Umbilical cord (tissue), 2 donors: ENCODE measurements around the gene CTDP1. TPM values are rescaled to one million over a fixed set of nuclear protein-coding genes. Genes with fewer than 3 reads are reported as not detected.
A peak's percentile ranks its signal among the peaks of the same experiment; 100 is the strongest.
"Not testable (repeated sequence)": the region's sequence is repeated elsewhere in the genome, so short reads cannot be mapped to it uniquely, and the experiment has no call there.

Experiments
- DNase-seq: peaks from one replicate; pipeline ENCODE4 v3.0.0-alpha.2; 2015; ENCODE audit warnings: low spot score
- total RNA-seq: library from RNA; depleted of rRNA; stranded (reverse); fragments of >200 nt; gene quantifications from one replicate; pipeline ENCODE4 v1.2.3, GENCODE V29; 2014; ENCODE audit warnings: low replicate concordance; ENCODE audit not compliant: insufficient read depth

Gene CTDP1
- total RNA-seq, 1 donor from 2014 or later, result 16.1 TPM

- DNase-seq, result no peak
These were observed 2.1 kb downstream of the CTDP1 start for GRCh38 chr18:79681484-79682387.

DNA sequence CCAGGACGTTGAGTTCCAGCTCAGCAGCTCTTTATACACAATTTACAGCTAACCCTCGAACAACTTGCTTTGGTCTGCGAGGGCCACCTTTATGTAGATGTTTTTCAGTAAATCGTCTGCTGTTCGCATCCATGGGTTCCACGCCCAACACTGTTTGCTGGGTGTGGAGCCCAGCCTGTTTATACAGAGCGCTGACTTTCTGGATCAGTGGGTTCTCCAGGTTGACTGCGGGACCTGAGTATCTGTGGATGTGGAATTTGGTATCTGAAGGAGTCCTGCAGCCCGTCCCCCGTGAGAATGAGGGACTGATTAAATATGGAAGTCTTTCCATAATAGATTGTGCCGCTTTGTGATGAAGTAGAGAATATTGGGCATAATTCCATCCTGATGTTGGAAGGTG, 2.9 kb downstream of the CTDP1 start:
- DNase-seq, result no peak

- no peak for DNase-seq
These were observed 3.5 kb downstream of the CTDP1 start for GRCh38 chr18:79682894-79683625.

DNA sequence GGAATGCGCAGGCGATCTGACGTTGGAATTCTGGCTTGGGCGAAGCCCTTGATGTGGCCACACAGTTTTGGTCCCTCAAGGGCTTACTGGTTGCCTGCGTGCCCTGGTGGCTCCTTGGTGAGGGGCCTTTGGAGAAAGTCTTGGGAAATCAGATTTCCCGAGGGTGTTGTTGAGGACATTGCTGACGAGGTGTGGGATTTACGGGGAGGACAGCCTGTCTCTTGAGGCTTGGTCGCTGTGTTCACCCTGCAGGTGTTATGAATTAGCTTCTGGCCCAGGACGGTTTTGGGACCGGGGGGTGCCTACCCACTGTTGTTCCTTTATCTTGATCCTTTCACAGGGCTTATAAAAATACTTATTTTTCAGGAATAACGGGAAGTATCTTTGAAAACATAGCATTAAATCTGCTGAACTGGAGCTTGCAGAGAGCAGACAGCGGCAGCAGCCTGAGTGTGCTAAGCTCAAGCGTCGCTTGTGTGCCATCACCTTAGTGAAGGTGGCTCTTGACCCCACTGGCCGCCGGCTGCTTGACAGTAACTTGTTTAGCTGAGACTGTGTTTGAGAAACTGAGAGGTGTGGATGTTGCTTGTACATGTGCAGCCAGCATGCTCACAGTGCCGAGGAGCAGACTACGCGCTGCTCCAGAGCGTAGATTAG, 4.2 kb downstream of the CTDP1 start:
- no peak for DNase-seq

GRCh38 chr18:79684283-79684631, 4.7 kb downstream of the CTDP1 start:
- no peak for DNase-seq

DNA sequence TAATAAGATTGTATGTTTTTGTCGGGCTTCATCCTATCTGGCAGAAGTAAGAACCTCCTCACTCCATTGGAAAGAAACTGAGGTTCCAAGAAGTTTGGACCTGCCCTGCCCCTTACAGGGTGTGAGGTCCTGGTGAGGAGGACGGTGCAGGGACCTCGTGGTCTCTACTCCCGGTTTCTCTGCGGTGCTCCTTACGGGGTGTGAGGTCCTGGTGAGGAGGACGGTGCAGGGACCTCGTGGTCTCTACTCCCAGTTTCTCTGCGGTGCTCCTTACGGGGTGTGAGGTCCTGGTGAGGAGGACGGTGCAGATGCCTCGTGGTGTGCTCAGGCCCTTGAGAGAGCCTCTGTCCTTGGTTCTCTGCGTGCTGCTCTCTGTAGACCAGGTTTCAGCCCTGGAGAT, 5.2 kb downstream of the CTDP1 start:
- DNase-seq, result no peak

GRCh38 chr18:79685281-79685680, 5.7 kb downstream of the CTDP1 start:
- no peak for DNase-seq

- no peak for DNase-seq
These were observed 6.4 kb downstream of the CTDP1 start for GRCh38 chr18:79685971-79686370.

DNA sequence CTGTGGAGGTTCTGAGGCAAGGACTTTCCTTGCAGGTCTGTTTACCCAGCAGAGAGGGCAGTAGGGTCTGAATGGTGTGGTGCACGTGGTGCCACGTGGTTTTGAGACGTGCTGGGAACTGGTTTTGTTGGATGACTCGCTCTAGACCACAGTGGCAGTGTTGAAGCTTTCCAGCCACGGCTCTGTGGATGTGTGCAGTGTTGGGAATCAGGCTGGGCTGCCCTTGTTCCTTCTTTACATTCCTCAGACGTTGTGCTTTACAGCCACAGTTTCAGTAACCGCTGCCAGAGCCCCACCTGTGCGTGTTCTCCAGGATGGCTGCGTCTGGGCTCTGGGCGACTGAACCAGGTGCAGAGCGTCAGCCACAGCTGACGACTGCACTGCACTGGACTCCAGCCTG, 8.2 kb downstream of the CTDP1 start:
- no peak for DNase-seq

DNA sequence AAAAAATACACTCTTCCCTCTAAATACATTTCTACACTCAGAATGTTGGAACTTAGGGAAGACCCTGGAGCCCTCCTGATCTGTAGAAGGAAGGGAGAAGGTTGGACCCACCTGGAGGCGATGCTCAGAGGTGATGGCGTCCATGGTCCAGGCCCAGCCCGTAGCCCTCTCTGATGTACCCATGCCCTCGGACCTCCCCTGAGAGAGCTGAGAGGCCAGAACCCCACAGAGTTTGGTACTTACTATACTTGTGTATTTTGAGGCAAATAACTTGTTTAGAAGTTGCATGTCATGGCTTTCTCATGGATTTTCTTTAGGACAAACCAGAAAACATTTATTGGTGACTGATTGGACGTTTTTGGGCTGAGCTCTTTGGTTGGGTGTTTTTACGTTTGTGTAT, 10.5 kb downstream of the CTDP1 start:
- DNase-seq, result no peak

DNA sequence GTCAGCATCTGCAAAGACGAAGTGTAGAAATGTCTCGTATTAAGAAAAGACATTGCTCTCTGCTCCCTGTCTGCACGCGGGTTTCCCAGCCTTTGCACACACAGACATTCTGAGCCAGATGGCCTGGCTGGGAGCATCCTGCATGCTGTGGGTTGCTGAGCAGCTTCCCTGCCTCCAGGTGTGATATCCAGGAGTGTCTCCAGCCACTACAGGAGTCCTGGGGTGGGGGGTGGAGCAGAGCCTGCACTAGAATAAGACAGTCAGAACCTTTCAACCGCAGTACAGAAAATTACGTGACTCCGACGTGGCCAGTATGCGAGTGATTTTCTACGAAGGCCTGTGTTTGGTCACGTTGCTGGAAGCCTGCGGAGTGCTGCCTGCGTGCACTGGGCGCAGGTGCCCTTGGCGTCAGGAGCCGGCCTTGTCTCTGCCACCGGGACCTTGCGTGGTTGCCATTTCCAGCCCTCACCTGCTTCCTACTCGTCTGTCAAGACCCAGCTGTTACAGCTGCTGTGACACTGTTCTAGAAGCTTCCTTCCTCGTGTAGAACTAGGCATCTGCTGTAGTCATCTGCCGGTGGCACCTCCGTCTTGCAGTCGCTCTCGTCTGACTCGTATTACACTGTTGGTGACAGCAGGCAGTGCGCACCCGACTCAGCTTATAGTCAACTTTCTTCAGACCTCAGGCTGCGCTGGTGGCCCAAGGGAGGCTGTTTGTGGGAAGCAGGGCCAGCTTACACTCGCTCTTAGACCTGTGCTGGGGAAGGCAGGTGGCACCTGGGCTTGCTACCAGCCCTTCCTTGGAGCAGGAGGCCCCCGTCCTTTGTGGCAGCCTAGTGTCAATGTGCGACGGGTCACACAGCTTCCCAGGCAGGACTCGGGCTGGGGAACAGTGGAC, 11.2 kb downstream of the CTDP1 start:
- DNase-seq, result no peak

DNA sequence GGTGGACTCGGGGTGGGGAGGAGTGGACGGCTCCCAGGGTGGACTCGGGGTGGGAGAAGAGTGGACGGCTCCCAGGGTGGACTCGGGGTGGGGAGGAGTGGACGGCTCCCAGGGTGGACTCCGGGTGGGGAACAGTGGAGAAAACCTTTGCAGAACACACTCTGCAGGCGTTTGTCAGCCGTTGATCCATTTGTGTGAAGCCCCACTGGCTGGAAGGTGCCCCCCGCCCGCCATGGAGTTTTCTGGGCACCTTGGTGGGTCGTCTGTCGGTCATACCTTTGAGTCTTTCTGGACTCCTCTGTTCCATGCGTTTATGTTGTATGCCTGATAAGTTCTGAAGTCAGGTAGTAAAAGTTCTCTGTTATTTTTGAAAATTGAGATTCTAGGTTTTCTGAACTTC, 12.5 kb downstream of the CTDP1 start:
- no peak for DNase-seq

DNA sequence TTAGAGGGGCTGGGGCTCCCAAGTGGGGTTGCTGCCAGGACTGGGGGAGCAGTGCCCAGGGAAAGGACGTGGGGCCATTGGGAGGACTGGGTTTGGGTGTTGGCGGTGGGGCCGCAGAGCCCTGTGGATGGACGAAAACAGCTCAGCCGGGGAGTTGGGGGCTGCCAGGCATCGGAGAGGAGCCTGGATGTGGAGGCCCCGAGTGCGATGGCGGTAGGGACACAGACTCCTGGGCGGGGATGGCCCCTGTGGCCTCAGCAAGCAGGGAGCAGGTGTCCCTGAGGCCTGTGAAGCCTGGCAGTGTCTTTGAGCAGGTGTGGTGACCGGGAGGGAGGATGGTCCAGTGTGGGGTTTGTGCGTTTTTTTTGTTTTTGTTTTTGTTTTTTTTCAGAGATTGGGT, 13.3 kb downstream of the CTDP1 start:
- DNase-seq, result no peak

DNA sequence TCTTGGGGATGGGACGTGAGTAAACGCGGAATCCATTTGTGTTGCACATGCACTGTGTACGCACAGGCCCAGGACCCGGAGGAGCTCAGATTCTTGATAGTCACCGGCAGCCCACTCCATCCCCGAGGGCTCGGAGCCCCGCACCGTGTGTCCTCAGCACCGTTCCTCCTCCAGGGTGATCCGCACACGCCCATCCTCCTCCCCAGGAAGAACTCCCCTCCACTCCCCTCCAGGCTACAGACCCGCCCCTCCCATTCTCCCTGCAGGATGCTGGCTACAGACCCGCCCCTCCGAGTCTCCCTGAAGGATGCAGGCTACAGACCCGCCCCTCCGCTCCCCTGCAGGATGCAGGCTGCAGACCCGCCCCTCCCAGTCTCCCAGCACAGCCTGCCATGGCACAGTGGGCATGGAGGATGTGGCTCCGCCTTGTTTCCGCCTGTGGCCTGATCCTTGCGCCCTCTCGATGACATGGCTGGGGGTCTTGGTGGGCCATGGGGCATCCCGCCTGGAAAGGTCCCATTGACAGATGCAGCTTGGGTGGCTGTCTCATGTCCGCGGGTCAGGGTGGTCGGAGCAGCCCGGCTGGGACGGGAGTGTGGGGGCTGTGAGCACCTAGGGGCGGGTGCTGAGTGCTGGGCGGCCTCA, 14.1 kb downstream of the CTDP1 start:
- DNase-seq, result no peak

DNA sequence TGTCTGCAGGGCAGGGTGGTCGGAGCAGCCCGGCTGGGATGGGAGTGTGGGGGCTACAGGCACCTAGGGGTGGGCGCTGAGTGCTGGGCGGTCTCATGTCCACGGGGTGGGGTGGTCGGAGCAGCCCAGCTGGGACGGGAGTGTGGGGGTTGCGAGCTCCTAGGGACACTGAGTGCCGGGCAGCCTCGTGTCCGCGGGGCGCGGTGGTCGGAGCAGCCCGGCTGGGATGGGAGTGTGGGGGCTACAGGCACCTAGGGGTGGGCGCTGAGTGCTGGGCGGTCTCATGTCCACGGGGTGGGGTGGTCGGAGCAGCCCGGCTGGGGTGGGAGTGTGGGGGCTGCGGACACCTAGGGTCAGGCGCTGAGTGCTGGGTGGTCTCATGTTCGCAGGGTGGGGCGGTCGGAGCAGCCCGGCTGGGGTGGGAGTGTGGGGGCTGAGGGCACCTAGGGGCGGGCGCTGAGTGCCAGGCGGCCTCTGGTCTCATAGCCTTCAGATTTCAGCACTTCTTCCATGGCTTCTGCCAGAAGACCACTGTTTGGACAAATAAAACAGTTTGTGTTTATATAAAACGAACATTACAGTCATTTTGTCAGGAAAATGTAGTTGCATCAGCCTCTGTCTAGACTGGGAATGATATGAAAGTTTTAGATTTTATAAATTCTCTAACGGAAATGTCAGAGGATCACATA, 14.7 kb downstream of the CTDP1 start:
- DNase-seq, result not testable (repeated sequence)

- DNase-seq, result no peak
These were observed 15.3 kb downstream of the CTDP1 start for GRCh38 chr18:79694895-79695213.

DNA sequence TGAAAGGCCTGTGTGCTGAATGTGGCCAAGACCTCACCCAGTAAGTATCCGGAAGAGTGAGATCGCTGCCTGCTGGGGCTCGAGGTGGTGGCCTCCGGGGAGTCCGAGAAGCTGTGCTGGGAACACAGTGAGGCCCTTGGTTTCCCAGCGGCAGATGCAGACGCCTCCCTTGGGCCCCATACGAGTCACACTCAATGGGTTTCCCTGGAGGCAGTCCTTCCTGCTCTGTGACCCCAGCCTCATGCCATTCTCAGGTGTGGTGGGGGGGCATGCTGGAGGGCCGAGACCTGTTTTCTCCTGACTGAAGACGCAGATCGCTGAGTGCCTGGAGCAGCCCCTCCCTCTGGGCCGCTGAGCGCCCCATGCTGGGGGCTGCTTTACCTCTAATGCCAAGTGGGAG, 15.7 kb downstream of the CTDP1 start:
- DNase-seq, result peak; percentile 11

DNA sequence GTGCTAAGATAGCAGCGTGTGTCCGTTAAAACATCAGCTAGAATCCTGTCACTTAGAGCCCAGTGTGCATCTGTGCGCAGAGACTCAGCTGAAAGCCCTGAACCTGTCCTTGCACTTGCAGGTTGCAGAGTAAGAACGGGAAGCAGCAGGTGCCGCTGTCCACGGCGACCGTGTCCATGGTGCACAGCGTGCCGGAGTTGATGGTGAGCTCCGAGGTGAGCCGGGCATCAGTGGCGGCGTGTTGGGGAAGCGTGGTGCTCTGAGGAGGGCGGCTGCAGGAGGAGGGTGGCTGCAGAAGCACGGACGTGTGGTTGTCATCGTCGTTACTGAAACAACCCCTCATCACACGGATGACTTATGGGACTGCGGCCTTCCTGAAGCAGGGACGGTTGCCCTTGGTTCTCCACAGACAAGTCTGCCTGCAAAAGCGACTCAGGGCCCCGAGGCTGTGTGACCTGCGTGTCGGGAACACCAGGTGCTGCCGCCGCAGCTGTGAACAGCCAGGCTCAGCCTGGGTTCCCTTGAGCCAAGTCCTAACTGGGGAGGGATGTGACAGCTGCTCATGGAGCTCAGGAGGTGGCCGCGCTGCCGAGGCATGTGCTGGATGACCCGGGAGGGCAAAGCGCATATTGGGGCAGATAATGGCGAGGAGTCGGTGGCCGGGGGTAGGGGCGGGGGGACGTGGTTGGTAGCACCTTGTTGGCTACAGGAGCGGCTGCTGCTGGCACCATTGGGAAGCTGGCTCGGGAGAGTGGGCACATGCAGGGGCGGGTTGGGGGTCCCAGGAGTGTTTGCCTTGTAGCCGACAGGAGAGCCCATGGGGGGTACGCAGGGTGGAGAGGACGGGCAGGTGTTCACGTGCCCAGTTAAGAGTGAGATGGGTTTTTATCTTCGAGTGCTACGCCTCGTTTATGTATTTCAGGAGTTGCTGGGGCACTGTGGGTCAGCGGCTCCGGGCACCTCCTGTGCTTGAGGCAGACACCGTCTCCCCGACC, 16.6 kb downstream of the CTDP1 start:
- DNase-seq, result no peak

GRCh38 chr18:79697178-79697577, 17.6 kb downstream of the CTDP1 start:
- DNase-seq, result no peak
